ENCODE results near the gene SORBS2. TPM values are rescaled to one million over a fixed set of nuclear protein-coding genes. Genes with fewer than 3 reads are reported as not detected.

SORBS2 gene
- total RNA-seq, 2 donors from 2014 or later = 210 to 218 TPM

GRCh38 chr4:185778307-185778706, 33.7 kb downstream of the SORBS2 start:
- DNase-seq = no peak
- Histone ChIP-seq H3K27ac (peak overlapping the region in 1 of 4 donors; percentile 36), H3K9me3 (no peaks in the 10 kb centered on the region), H3K4me1 (peaks cover 52% of the 10 kb centered on the region), H3K27me3 (no peaks in the 10 kb centered on the region), H3K4me3 (no peak overlapping the region), H3K36me3 (replicated peaks in 1 of 2; ENCODE audit: insufficient read depth in 1 of 2, low read depth in 2 of 2) (no peaks in the 10 kb centered on the region)
- TF ChIP-seq CTCF (IDR thresholded peaks at IDR 0.05) (no peak), POLR2A (IDR thresholded peaks at IDR 0.05) (no peak)
- intact Hi-C loops (cut with DNase I) = no loop called here
- no peak for ATAC-seq
- WGBS, 2 donors = 83% methylated on average over 11 of the region's 11 CpGs

- Histone ChIP-seq H3K4me1 (peaks cover 53% of the 10 kb centered on the region), H3K9me3 (no peaks in the 10 kb centered on the region), H3K27me3 (no peaks in the 10 kb centered on the region), H3K36me3 (replicated peaks in 1 of 2; ENCODE audit: insufficient read depth in 1 of 2, low read depth in 2 of 2) (no peaks in the 10 kb centered on the region), H3K4me3 (no peak overlapping the region), H3K27ac (peak overlapping the region; percentile 64 to 90 (median 86))
- WGBS, 2 donors = 31% methylated on average over 4 of the region's 4 CpGs
- ATAC-seq = no peak
- intact Hi-C loops (cut with DNase I) = no loop called here
- TF ChIP-seq CTCF (IDR thresholded peaks at IDR 0.05) (no peak), POLR2A (IDR thresholded peaks at IDR 0.05) (no peak)
- peak in 1 of 4 donors; percentile 25 for DNase-seq
These were observed 36.0 kb downstream of the SORBS2 start for GRCh38 chr4:185775792-185776555.

GRCh38 chr4:185774845-185775680, 36.9 kb downstream of the SORBS2 start:
- WGBS, 2 donors = 4 to 7% methylated on average over 5 of the region's 5 CpGs
- H3K27ac ChIP-seq = peak overlapping the region; percentile 76 to 90 (median 86)
- H3K4me3 ChIP-seq = peak overlapping the region in 1 of 2 donors; percentile 11
- no peaks in the 10 kb centered on the region for H3K27me3 ChIP-seq
- peaks cover 53% of the 10 kb centered on the region for H3K4me1 ChIP-seq
- no peaks in the 10 kb centered on the region for H3K36me3 ChIP-seq (replicated peaks in 1 of 2; ENCODE audit: insufficient read depth in 1 of 2, low read depth in 2 of 2)
- intact Hi-C loops (cut with DNase I) = no loop called here
- DNase-seq = peak; percentile 58 to 78 (median 68)
- TF ChIP-seq CTCF (IDR thresholded peaks at IDR 0.05) (no peak), POLR2A (IDR thresholded peaks at IDR 0.05) (peak in 2 of 3 donors; percentile 52 to 78)
- H3K9me3 ChIP-seq = no peaks in the 10 kb centered on the region
- peak; percentile 40 for ATAC-seq

- Histone ChIP-seq H3K9me3 (no peaks in the 10 kb centered on the region), H3K27me3 (no peaks in the 10 kb centered on the region), H3K4me3 (peak overlapping the region in 1 of 2 donors; percentile 11), H3K27ac (peak overlapping the region; percentile 76 to 90 (median 86)), H3K4me1 (peaks cover 53% of the 10 kb centered on the region), H3K36me3 (replicated peaks in 1 of 2; ENCODE audit: insufficient read depth in 1 of 2, low read depth in 2 of 2) (no peaks in the 10 kb centered on the region)
- DNase-seq (peak in 2 of 4 donors; percentile 33 to 48), ATAC-seq (no peak)
- WGBS, 2 donors = 16 to 19% methylated on average over 8 of the region's 8 CpGs
- intact Hi-C loops (cut with DNase I) = no loop called here
- TF ChIP-seq POLR2A (IDR thresholded peaks at IDR 0.05) (no peak), CTCF (IDR thresholded peaks at IDR 0.05) (no peak)
These were observed 37.8 kb downstream of the SORBS2 start for GRCh38 chr4:185774131-185774653.
